ENCODE results near the gene KRT82. TPM values are rescaled to one million over a fixed set of nuclear protein-coding genes. Genes with fewer than 3 reads are reported as not detected.

Gene KRT82
- total and polyA plus RNA-seq, 5 donors, result not detected

DNA sequence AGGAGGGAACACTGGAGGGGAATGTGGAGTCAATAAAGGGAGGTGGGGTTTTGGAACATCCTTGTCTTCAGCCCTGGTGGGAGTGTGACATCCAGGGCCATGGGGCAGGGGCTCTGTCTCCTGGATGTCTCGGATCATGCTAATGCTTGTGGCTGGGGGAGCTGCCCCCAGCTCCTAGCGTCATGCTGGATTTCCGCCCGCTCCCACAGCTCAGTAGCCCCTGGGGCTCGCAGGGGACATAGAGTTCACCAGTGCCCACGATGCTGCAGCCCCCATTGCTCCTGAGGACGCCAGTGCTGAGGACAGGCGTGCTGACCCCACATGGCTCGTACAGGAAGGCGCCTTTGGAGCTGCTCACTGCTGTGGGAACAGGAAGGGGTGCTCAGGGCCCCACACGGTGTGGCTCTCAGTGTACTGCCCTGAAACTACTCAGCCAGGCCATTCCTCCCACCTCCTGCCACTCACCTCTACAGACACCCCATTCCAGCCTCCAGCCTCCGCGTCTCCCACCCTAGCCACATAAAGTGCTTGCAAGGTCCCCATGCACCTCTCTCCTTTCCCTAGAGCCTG, 11.2 kb downstream of the KRT82 start:
- Histone ChIP-seq H3K4me3 (ENCODE audit: low read length) (no peak overlapping the region), H3K27me3 (ENCODE audit: control insufficient read depth, insufficient read depth) (no peaks in the 10 kb centered on the region), H3K9me3 (ENCODE audit: control insufficient read depth, low read length) (no peaks in the 10 kb centered on the region), H3K4me1 (ENCODE audit: control insufficient read depth, insufficient read depth, low read length) (no peaks in the 10 kb centered on the region), H3K27ac (ENCODE audit: low read length) (no peak overlapping the region)
- no peak for ATAC-seq
- 80% methylated on average over 13 of the region's 13 CpGs for WGBS
- intact Hi-C loops (cut with DNase I), result no loop called here
- no peak for DNase-seq

DNA sequence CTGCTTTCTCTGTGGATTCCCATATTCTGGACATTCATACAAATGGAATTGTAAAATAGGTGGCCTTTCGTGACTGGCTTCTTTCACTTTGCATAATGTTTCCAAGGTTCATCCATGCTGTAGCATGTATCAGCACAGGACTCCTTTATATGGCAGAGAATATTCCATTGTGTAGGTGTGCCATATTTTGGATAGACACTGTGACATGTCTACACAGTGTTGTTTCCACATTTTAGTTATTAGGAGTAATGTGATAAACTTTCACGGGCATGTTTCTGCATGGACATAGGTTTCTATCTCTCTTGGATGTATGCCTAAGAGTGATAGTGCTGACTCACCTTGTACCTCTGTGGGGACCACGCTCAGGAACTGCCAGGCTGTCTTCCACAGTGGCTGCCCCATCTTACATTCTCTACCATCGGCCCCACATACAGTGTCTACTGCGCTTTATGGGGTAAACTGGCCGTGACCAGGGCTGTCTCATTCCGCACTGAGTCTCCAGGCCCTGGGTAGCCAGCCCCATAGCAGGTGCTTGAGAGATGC, 13.6 kb downstream of the KRT82 start:
- no peak for ATAC-seq
- intact Hi-C loops (cut with DNase I), result no loop called here

DNA sequence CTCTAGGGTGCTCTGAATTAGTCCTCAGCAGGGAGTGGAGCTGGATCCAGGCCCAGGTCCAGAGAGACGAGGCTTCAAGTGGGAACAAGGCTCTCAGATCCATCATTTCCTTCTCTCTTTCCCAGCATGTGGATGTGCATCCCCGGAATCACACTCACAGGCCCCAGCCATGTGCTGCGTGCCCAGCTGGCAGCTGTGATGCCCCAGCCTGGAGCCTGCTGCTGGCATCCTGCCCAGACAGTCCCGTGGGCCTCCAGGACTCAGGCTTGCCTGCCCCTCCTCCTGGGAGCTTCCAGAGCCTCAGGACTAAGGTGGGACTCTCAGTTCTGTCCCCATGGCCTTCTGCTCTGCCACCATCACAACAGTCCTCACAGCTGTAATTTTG, 14.5 kb downstream of the KRT82 start:
- ATAC-seq (peak; percentile 29 to 81), DNase-seq (peak; percentile 72 to 89 (median 85))
- no peaks in the 10 kb centered on the region for H3K27me3 ChIP-seq (ENCODE audit: control insufficient read depth, insufficient read depth)
- no peaks in the 10 kb centered on the region for H3K4me1 ChIP-seq (ENCODE audit: control insufficient read depth, insufficient read depth, low read length)
- WGBS, result 19% methylated on average over 4 of the region's 4 CpGs
- no peak overlapping the region for H3K4me3 ChIP-seq (ENCODE audit: low read length)
- intact Hi-C loops (cut with DNase I), result no loop called here
- no peak overlapping the region for H3K27ac ChIP-seq (ENCODE audit: low read length)
- H3K9me3 ChIP-seq (ENCODE audit: control insufficient read depth, low read length), result no peaks in the 10 kb centered on the region

More for the DNA sequence above, 13.6 kb downstream of the KRT82 start:
- H3K27me3 ChIP-seq (ENCODE audit: control insufficient read depth, insufficient read depth), result no peaks in the 10 kb centered on the region
- DNase-seq, result no peak
- no peaks in the 10 kb centered on the region for H3K4me1 ChIP-seq (ENCODE audit: control insufficient read depth, insufficient read depth, low read length)
- no peak overlapping the region for H3K4me3 ChIP-seq (ENCODE audit: low read length)
- 90% methylated on average over 7 of the region's 7 CpGs for WGBS
- H3K27ac ChIP-seq (ENCODE audit: low read length), result no peak overlapping the region
- no peaks in the 10 kb centered on the region for H3K9me3 ChIP-seq (ENCODE audit: control insufficient read depth, low read length)

DNA sequence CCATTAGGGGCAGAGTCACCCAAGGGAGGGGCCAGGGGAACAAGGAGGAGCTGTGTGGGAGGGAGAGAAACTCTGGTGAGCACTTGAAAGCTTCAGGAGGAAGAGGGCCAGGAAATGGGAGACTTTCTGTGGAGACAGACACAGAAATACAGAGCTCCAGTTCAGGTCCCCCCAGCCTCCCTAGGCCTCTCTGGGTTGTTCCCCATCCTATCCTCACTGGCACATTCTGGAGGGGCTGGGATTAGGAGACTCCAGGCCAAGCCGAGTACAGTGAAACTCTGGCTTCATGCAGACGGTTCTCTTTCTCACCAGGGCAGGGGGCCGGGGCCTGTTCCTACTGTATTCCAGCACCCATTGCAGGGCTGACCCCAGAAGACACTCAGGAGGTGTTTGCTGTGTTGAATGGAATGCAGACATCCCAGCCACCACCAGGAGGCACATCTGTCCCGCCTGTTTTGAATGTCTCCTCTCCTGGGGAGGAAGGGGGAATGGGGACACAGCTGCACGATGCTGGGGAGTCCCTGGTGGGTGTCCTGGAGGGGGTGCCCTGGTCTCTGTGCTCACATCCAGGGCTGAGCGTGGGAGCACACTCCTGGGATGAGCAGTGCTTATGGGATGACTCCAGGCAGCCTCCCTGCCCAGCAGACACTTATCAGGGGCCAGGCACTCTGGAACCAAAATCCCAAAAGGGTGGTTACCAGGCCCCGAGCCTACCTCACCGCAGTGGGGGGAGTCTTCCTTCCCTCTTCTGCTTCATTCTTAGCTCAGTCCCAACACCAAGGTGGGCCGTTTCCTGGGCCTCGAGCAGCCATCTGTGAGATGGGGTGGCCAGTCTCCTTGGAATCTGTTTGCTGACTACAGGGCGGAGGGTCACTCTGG, 15.2 kb downstream of the KRT82 start:
- Histone ChIP-seq H3K4me1 (ENCODE audit: control insufficient read depth, insufficient read depth, low read length) (no peaks in the 10 kb centered on the region), H3K27me3 (ENCODE audit: control insufficient read depth, insufficient read depth) (no peaks in the 10 kb centered on the region), H3K4me3 (ENCODE audit: low read length) (no peak overlapping the region), H3K9me3 (ENCODE audit: control insufficient read depth, low read length) (no peaks in the 10 kb centered on the region), H3K27ac (ENCODE audit: low read length) (no peak overlapping the region)
- WGBS, result 60% methylated on average over 11 of the region's 11 CpGs
- ATAC-seq, result peak; percentile 32 to 63
- intact Hi-C loops (cut with DNase I), result no loop called here
- no peak for DNase-seq

DNA sequence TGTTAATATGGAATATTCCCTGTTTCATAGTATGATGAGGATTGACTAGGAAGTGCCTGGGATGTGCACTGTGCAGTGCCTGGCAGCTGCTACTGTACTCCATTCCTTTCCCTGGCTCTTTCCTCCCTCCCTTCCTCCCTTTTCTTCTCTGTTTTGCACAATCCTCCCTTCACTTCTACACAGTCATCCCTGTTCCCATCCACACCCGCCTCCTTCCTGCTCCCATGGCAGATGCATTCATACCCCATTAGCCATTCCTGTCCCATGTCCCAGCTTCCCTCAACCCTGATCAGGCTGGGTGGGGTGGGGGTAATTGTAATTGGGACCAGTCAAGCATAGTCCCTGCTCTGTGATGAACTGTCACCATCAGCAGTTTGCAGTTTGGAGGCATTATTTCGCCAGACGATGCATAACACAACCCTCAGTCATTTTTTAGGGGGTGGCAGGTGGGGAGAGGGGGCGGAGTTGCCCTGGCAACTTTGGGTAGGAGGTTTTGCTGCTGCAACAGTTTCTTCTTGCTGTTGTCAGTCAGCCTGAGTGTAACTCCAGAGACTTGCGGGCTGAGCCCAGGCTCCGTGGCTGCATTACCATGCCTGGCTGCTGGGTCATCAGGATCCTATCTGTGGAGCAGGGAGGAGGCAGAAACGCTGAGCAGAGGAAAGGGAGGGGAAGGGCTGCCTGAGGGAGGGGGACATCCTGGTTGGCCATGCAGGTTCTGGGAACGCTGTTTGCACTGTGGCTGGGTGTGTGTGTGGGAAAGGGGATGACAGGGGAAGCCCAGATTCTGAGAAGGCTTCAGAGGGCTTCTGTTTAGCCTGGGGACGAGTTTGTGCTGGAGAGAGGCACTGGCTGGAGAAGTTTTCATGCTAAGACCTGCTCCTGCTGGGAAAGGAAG, 16.6 kb downstream of the KRT82 start:
- H3K4me1 ChIP-seq (ENCODE audit: control insufficient read depth, insufficient read depth, low read length), result no peaks in the 10 kb centered on the region
- intact Hi-C loops (cut with DNase I), result no loop called here
- DNase-seq, result peak in 1 of 3 donors; percentile 43
- H3K27ac ChIP-seq (ENCODE audit: low read length), result no peak overlapping the region
- peak in 1 of 2 donors; percentile 81 for ATAC-seq
- no peaks in the 10 kb centered on the region for H3K27me3 ChIP-seq (ENCODE audit: control insufficient read depth, insufficient read depth)
- no peak overlapping the region for H3K4me3 ChIP-seq (ENCODE audit: low read length)
- no peaks in the 10 kb centered on the region for H3K9me3 ChIP-seq (ENCODE audit: control insufficient read depth, low read length)
- WGBS, result 42% methylated on average over 9 of the region's 9 CpGs

DNA sequence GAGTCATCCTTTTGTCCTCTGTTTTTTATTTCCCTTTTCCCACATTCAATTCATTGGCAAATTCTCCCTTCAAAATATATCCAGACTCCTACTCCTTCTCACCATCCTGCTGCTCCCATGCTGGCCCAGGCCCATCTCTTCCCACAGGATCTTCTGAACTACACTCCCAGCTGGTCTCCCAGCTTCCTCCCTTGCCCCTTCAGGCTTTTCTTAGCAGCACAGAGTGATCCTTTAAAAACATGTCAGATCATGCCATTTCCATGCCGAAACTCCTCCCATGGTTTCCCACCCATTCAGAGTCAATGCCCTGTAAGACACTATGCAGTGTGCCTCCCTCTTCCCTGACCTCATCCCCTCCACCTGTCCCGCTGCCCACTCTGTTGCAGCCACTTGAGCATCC, 18.3 kb downstream of the KRT82 start:
- peak in 1 of 3 donors; percentile 30 for DNase-seq
- H3K4me3 ChIP-seq (ENCODE audit: low read length), result no peak overlapping the region
- H3K27me3 ChIP-seq (ENCODE audit: control insufficient read depth, insufficient read depth), result no peaks in the 10 kb centered on the region
- no peaks in the 10 kb centered on the region for H3K9me3 ChIP-seq (ENCODE audit: control insufficient read depth, low read length)
- H3K27ac ChIP-seq (ENCODE audit: low read length), result no peak overlapping the region
- intact Hi-C loops (cut with DNase I), result no loop called here
- no peaks in the 10 kb centered on the region for H3K4me1 ChIP-seq (ENCODE audit: control insufficient read depth, insufficient read depth, low read length)
- WGBS, result 84% methylated on average over 2 of the region's 2 CpGs
- ATAC-seq, result no peak

DNA sequence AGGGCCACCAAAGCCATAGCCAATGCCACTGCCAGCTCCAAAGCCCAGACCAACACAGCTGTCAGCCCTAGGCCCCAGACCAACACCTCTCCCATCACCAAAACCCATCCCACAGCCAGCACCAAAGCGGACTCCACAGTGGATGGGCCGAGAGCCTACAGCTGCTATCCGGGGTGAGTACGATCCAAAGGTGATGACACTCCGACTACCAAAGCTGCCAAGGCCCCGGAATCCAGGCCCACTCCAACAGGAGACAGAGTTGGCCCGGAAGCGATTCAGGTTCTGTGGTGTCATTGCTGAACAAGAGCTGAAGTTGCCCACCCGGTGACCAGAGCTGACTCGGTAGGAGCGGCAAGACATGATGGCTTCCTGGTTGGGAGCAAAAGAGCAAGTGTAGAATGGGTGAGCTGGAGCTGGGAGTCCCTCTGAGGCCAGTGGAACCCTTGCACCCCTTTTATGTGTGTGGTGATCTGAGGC, 20.9 kb downstream of the KRT82 start, which contains the start of gene KRT84:
Gene KRT84, minus strand, starts transcription at position 427 of the 477 bp plus-strand sequence. Its CDS starts 67 bp downstream, at position 360.
- no peak within 1 kb of the TSS for H3K4me3 ChIP-seq (ENCODE audit: low read length)
- ATAC-seq (no peak), DNase-seq (no peak)
- WGBS, result 97% methylated on average over 11 of the region's 11 CpGs
- no peaks in the 10 kb centered on the region for H3K27me3 ChIP-seq (ENCODE audit: control insufficient read depth, insufficient read depth)
- no peaks in the 10 kb centered on the region for H3K4me1 ChIP-seq (ENCODE audit: control insufficient read depth, insufficient read depth, low read length)
- no peak within 1 kb of the TSS for H3K27ac ChIP-seq (ENCODE audit: low read length)
- intact Hi-C loops (cut with DNase I), result no loop called here
- no peaks in the 10 kb centered on the region for H3K9me3 ChIP-seq (ENCODE audit: control insufficient read depth, low read length)

DNA sequence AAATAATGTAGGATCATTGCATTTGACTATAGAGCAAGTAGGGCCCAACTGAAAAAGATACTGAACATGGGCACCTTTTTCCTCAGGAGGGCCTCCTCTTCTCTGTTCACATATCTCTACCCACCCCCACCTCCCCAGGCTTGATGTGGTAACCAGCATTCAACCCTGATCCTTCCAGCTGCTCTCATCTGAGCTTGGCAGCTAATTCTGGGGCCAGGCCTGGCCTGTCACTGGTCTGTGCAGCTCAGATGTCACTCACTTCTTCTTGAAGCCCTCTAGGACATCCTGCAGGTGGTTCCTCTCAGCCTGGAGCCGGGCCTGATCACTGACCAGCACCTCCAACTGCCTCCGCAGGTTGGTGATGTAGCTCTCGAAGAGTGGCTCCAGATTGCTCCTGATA, 22.8 kb downstream of the KRT82 start:
- no peak for ATAC-seq
- intact Hi-C loops (cut with DNase I), result no loop called here
- 86% methylated on average over 3 of the region's 3 CpGs for WGBS
- H3K4me1 ChIP-seq (ENCODE audit: control insufficient read depth, insufficient read depth, low read length), result no peaks in the 10 kb centered on the region
- H3K27me3 ChIP-seq (ENCODE audit: control insufficient read depth, insufficient read depth), result no peaks in the 10 kb centered on the region
- no peak overlapping the region for H3K27ac ChIP-seq (ENCODE audit: low read length)
- no peak for DNase-seq
- no peak overlapping the region for H3K4me3 ChIP-seq (ENCODE audit: low read length)
- H3K9me3 ChIP-seq (ENCODE audit: control insufficient read depth, low read length), result no peaks in the 10 kb centered on the region

DNA sequence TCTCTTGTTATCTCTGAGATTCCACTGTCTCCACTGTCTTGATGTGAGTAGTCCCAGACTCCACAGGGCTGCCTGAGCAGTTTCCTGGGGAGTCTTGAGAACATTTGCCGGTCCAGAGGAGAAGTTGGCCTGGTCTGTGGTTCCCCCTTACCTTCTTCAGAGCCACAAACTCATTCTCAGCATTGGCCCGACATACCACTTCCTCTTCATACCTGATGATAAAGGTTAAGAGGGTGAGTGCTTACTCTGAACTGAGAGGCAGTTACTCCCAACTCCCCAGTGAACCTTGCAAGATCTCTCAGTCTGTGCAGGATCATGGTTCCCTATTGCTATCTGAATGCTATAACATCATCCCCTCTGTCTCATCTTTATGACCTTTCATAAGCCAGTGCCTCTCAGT, 23.3 kb downstream of the KRT82 start:
- 67% methylated on average over 2 of the region's 2 CpGs for WGBS
- Histone ChIP-seq H3K27ac (ENCODE audit: low read length) (no peak overlapping the region), H3K27me3 (ENCODE audit: control insufficient read depth, insufficient read depth) (no peaks in the 10 kb centered on the region), H3K4me3 (ENCODE audit: low read length) (no peak overlapping the region), H3K9me3 (ENCODE audit: control insufficient read depth, low read length) (no peaks in the 10 kb centered on the region), H3K4me1 (ENCODE audit: control insufficient read depth, insufficient read depth, low read length) (no peaks in the 10 kb centered on the region)
- no peak for ATAC-seq
- intact Hi-C loops (cut with DNase I), result no loop called here
- DNase-seq, result no peak

DNA sequence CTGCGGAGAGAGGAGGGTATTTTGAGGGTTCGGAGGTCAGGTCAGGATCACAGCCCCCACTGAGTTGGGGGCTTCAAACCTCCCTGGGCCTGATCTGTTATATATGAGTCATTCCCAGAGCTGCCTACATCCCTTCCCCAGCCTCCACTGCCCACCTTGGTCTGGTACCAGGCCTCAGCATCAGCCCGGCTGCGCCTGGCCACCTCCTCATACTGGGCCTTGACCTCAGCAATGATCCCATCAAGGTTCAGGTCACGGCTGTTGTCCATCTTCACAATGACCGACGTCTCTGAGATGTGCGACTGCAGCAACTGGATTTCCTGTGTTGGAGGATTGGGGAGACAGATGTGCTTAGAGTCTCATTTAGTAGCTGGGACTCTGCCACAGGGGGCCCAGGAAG, 24.9 kb downstream of the KRT82 start:
- H3K27ac ChIP-seq (ENCODE audit: low read length), result no peak overlapping the region
- no peaks in the 10 kb centered on the region for H3K4me1 ChIP-seq (ENCODE audit: control insufficient read depth, insufficient read depth, low read length)
- H3K27me3 ChIP-seq (ENCODE audit: control insufficient read depth, insufficient read depth), result no peaks in the 10 kb centered on the region
- WGBS, result 89% methylated on average over 8 of the region's 8 CpGs
- no peak overlapping the region for H3K4me3 ChIP-seq (ENCODE audit: low read length)
- no peaks in the 10 kb centered on the region for H3K9me3 ChIP-seq (ENCODE audit: control insufficient read depth, low read length)
- ATAC-seq (no peak), DNase-seq (no peak)
- intact Hi-C loops (cut with DNase I), result no loop called here
